ENCODE data around the gene TIMM22. TPM values are rescaled to one million over a fixed set of nuclear protein-coding genes. Genes with fewer than 3 reads are reported as not detected.

Gene TIMM22
- total and polyA plus RNA-seq, 12 donors: 7.8 to 49.0 (median 15.2) TPM

GRCh38 chr17:1036845-1037237 lies 39.9 kb downstream of the TIMM22 start:
- Histone ChIP-seq H3K9me3 (replicated peaks in 1 of 3) (no peaks in the 10 kb centered on the region), H3K27ac (no peak overlapping the region), H3K4me1 (replicated peaks in 1 of 2) (peaks cover 14 to 27% of the 10 kb centered on the region in 2 donors), H3K36me3 (replicated peaks in 1 of 2) (no peaks in the 10 kb centered on the region), H3K4me3 (no peak overlapping the region), H3K27me3 (no peaks in the 10 kb centered on the region)
- intact Hi-C loops (cut with DNase I): no loop called here
- TF ChIP-seq CTCF (IDR thresholded peaks at IDR 0.05): no peak
- TF ChIP-seq POLR2A (IDR thresholded peaks at IDR 0.05): no peak
- WGBS, 4 donors: 91 to 100% (median 97%) methylated on average over 1 to 2 of the region's 2 CpGs
- DNase-seq: no peak

GRCh38 chr17:1037238-1037879 lies 40.4 kb downstream of the TIMM22 start:
- H3K4me1 ChIP-seq (replicated peaks in 1 of 2): peaks cover 14 to 22% of the 10 kb centered on the region in 2 donors
- WGBS, 4 donors: 83 to 89% (median 86%) methylated on average over 16 to 19 of the region's 19 CpGs
- H3K27ac ChIP-seq: no peak overlapping the region
- TF ChIP-seq CTCF (IDR thresholded peaks at IDR 0.05): no peak
- no peak for TF ChIP-seq POLR2A (IDR thresholded peaks at IDR 0.05)
- no peaks in the 10 kb centered on the region for H3K27me3 ChIP-seq
- DNase-seq: no peak
- H3K36me3 ChIP-seq (replicated peaks in 1 of 2): no peaks in the 10 kb centered on the region
- intact Hi-C loops (cut with DNase I): no loop called here
- no peak overlapping the region for H3K4me3 ChIP-seq
- H3K9me3 ChIP-seq (replicated peaks in 1 of 3): no peaks in the 10 kb centered on the region

- Histone ChIP-seq H3K4me1 (replicated peaks in 1 of 2) (peaks cover 14 to 18% of the 10 kb centered on the region in 2 donors), H3K36me3 (replicated peaks in 1 of 2) (no peaks in the 10 kb centered on the region), H3K9me3 (replicated peaks in 1 of 3) (no peaks in the 10 kb centered on the region), H3K27ac (peak overlapping the region in 3 of 5 donors; percentile 72 to 86 (median 84)), H3K4me3 (no peak overlapping the region), H3K27me3 (no peaks in the 10 kb centered on the region)
- TF ChIP-seq POLR2A (IDR thresholded peaks at IDR 0.05) (no peak), CTCF (IDR thresholded peaks at IDR 0.05) (no peak)
- no peak for DNase-seq
- intact Hi-C loops (cut with DNase I): no loop called here
- WGBS, 4 donors: 83 to 91% (median 86%) methylated on average over 15 to 31 of the region's 31 CpGs
Measured at GRCh38 chr17:1038459-1039122, 41.7 kb downstream of the TIMM22 start.

- H3K27me3 ChIP-seq: no peaks in the 10 kb centered on the region
- no peak for DNase-seq
- no peaks in the 10 kb centered on the region for H3K9me3 ChIP-seq (replicated peaks in 1 of 3)
- TF ChIP-seq POLR2A (IDR thresholded peaks at IDR 0.05) (no peak), CTCF (IDR thresholded peaks at IDR 0.05) (no peak)
- no peaks in the 10 kb centered on the region for H3K36me3 ChIP-seq (replicated peaks in 1 of 2)
- H3K4me3 ChIP-seq: no peak overlapping the region
- H3K4me1 ChIP-seq (replicated peaks in 1 of 2): peaks cover 14 to 18% of the 10 kb centered on the region in 2 donors
- intact Hi-C loops (cut with DNase I): no loop called here
- WGBS, 4 donors: 56 to 78% (median 70%) methylated on average over 11 to 16 of the region's 16 CpGs
- peak overlapping the region in 4 of 5 donors; percentile 72 to 86 (median 78) for H3K27ac ChIP-seq
Measured at GRCh38 chr17:1039123-1039507, 42.2 kb downstream of the TIMM22 start.

Data from adrenal gland (tissue), 12 donors.